TTC549 (cell line): Measurements from ENCODE around the gene SMYD1.

ENCODE experiments used
- FAIRE-seq: peaks from 2 replicates; lab custom pipeline; 2012; peaks lifted over from hg19 to GRCh38; lab: Jason Lieb, UNC

Gene SMYD1

GRCh38 chr2:88123975-88124917 is 56.6 kb downstream of the SMYD1 start:
- no peak for FAIRE-seq

GRCh38 chr2:88125344-88125923 is 57.8 kb downstream of the SMYD1 start:
- FAIRE-seq: no peak

GRCh38 chr2:88125924-88126771 is 58.5 kb downstream of the SMYD1 start:
- no peak for FAIRE-seq

GRCh38 chr2:88126772-88127637 is 59.4 kb downstream of the SMYD1 start:
- FAIRE-seq: no peak

GRCh38 chr2:88127638-88127887 is 59.9 kb downstream of the SMYD1 start:
- no peak for FAIRE-seq

GRCh38 chr2:88127888-88128653 is 60.4 kb downstream of the SMYD1 start, which contains the start of gene FABP1:
TSS of gene FABP1 (minus strand) at chr2:88128062. CDS start at chr2:88128017, 45 bp downstream.
- no peak for FAIRE-seq

- FAIRE-seq: no peak
These were observed 61.2 kb downstream of the SMYD1 start for GRCh38 chr2:88128654-88129312.

- FAIRE-seq: no peak
These were observed 61.8 kb downstream of the SMYD1 start for GRCh38 chr2:88129313-88129959.

- no peak for FAIRE-seq
These were observed 63.8 kb downstream of the SMYD1 start for GRCh38 chr2:88131201-88131998.

- no peak for FAIRE-seq
These were observed 64.4 kb downstream of the SMYD1 start for GRCh38 chr2:88131999-88132368.

GRCh38 chr2:88133875-88134274 is 66.2 kb downstream of the SMYD1 start:
- no peak for FAIRE-seq

- no peak for FAIRE-seq
These were observed 69.2 kb downstream of the SMYD1 start for GRCh38 chr2:88136817-88137216.

GRCh38 chr2:88137833-88138232 is 70.2 kb downstream of the SMYD1 start:
- FAIRE-seq: no peak

GRCh38 chr2:88139203-88139702 is 71.6 kb downstream of the SMYD1 start:
- no peak for FAIRE-seq

- no peak for FAIRE-seq
These were observed 72.2 kb downstream of the SMYD1 start for GRCh38 chr2:88139804-88140203.

- no peak for FAIRE-seq
These were observed 74.3 kb downstream of the SMYD1 start for GRCh38 chr2:88141952-88142351.

- no peak for FAIRE-seq
These were observed 76.6 kb downstream of the SMYD1 start for GRCh38 chr2:88144271-88144670.

- no peak for FAIRE-seq
These were observed 77.4 kb downstream of the SMYD1 start for GRCh38 chr2:88144914-88145497.

- FAIRE-seq: no peak
These were observed 79.0 kb downstream of the SMYD1 start for GRCh38 chr2:88146590-88146989.
